ENCODE measurements around the gene CDC42.

DNA sequence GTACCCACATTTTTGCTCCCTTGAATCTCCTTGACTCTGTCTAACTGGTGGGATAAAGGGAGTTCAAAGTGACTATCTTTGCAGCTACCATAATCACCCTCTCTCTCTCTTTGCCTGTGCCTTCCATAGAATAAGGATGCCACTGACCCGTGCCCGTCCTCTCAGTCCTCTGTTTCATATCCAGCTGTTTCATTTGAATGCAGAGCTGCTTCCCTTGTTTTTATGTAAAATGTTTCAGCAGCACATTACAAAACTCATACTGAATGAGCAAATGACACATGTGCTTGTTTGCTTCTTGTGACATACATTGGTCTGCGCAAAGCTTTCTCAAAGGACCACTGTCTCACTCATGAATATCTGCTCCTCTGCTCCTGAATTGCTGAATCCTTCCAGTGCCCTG, 38.4 kb downstream of the CDC42 start:
- TF ChIP-seq POLR2A (IDR thresholded peaks at IDR 0.05) (no peak), CTCF (IDR thresholded peaks at IDR 0.05 in 8 of 11, conservative IDR thresholded peaks at IDR 0.05 in 3 of 11) (no peak)

Data from spleen (tissue), 7 donors.